ENCODE data around the gene C1QTNF1. TPM values are rescaled to one million over a fixed set of nuclear protein-coding genes. Genes with fewer than 3 reads are reported as not detected.

C1QTNF1 gene
- total and polyA plus RNA-seq, 2 donors (not counting 1 experiment from before 2014, with no cell fraction given) = not detected

GRCh38 chr17:78977997-78978973 lies 45.7 kb upstream of the C1QTNF1 start:
- Mint-ChIP-seq H3K4me1 (peaks cover 9% of the 10 kb centered on the region), H3K27me3 (no peaks in the 10 kb centered on the region), H3K9me3 (ENCODE audit: insufficient read depth) (no peaks in the 10 kb centered on the region), H3K27ac (no peak overlapping the region), H3K4me3 (no peak overlapping the region)
- Histone ChIP-seq H3K36me3 (replicated peaks in 1 of 2; ENCODE audit: control extremely low read depth in 1 of 2, control insufficient read depth in 1 of 2, extremely low read depth in 1 of 2, insufficient read depth in 2 of 2, low read length in 1 of 2) (no peaks in the 10 kb centered on the region), H3K9me3 (ENCODE audit: control extremely low read depth in 1 of 3, control insufficient read depth in 2 of 3, insufficient read depth in 1 of 3, low read length in 2 of 3) (no peaks in the 10 kb centered on the region), H3K4me3 (ENCODE audit: control extremely low read depth in 1 of 5, extremely low read depth in 1 of 5, insufficient read depth in 1 of 5, low read depth in 2 of 5, low read length in 4 of 5) (no peak overlapping the region), H3K27me3 (replicated peaks in 1 of 4; ENCODE audit: control extremely low read depth in 1 of 4, control insufficient read depth in 3 of 4, insufficient read depth in 4 of 4, low read length in 3 of 4) (no peaks in the 10 kb centered on the region), H2AFZ (ENCODE audit: insufficient read depth, low read depth, low read length, poor library complexity, severe bottlenecking) (no peak overlapping the region), H3K4me2 (replicated peaks; ENCODE audit: low read depth, low read length, poor library complexity, severe bottlenecking) (no peak overlapping the region), H3K79me2 (ENCODE audit: control insufficient read depth, insufficient read depth, low read length) (no peaks in the 10 kb centered on the region), H3K27ac (ENCODE audit: low read length in 2 of 2) (no peak overlapping the region), H3K9ac (ENCODE audit: low read length) (no peak overlapping the region), H3K4me1 (ENCODE audit: control insufficient read depth in 2 of 2, insufficient read depth in 2 of 2, low read length in 2 of 2) (peaks cover 8 to 33% of the 10 kb centered on the region in 2 donors), H4K20me1 (ENCODE audit: control insufficient read depth, insufficient read depth, low read length, poor library complexity, severe bottlenecking) (no peaks in the 10 kb centered on the region)
- CTCF ChIA-PET = interaction anchor here (1.4 kb wide), 1 partner anchor 112 kb away, joined by 3 read pairs; no protein-coding TSS in a partner anchor
- WGBS (ENCODE audit: insufficient coverage) = 92% methylated on average over 18 of the region's 21 CpGs
- intact Hi-C loops (cut with micrococcal nuclease) = no loop called here
- POLR2A ChIA-PET = no interaction called here
- no peak for TF ChIP-seq EZH2 (IDR thresholded peaks at IDR 0.05; ENCODE audit: borderline replicate concordance, insufficient read depth, low read depth, low read length, poor library complexity, severe bottlenecking)
- no peak for TF ChIP-seq CTCF (IDR thresholded peaks at IDR 0.05)
- DNase-seq (no peak), ATAC-seq (ENCODE audit: low read depth) (no peak)

All from B cell (primary cell).